Measurements from ENCODE around the gene TTC7B. TPM values are rescaled to one million over a fixed set of nuclear protein-coding genes. Genes with fewer than 3 reads are reported as not detected.

Gene TTC7B
- total RNA-seq, 3 donors from 2014 or later, result 5.0 to 6.0 (median 5.1) TPM

GRCh38 chr14:90639641-90640040 is 176.6 kb downstream of the TTC7B start:
- H3K4me3 Mint-ChIP-seq, result no peak overlapping the region
- no peaks in the 10 kb centered on the region for H3K36me3 Mint-ChIP-seq (ENCODE audit: insufficient read depth)
- no peak for DNase-seq
- H3K4me1 Mint-ChIP-seq (ENCODE audit: low read depth), result no peaks in the 10 kb centered on the region
- no peaks in the 10 kb centered on the region for H3K27me3 Mint-ChIP-seq (ENCODE audit: low read depth)
- no peaks in the 10 kb centered on the region for H3K9me3 Mint-ChIP-seq
- no peak for ATAC-seq

GRCh38 chr14:90632871-90633270 is 183.4 kb downstream of the TTC7B start:
- peaks cover 7% of the 10 kb centered on the region for H3K27me3 Mint-ChIP-seq (ENCODE audit: low read depth)
- DNase-seq (no peak), ATAC-seq (no peak)
- no peaks in the 10 kb centered on the region for H3K9me3 Mint-ChIP-seq
- no peaks in the 10 kb centered on the region for H3K36me3 Mint-ChIP-seq (ENCODE audit: insufficient read depth)
- no peak overlapping the region for H3K4me3 Mint-ChIP-seq
- H3K4me1 Mint-ChIP-seq (ENCODE audit: low read depth), result no peaks in the 10 kb centered on the region

- Mint-ChIP-seq H3K9me3 (no peaks in the 10 kb centered on the region), H3K36me3 (ENCODE audit: insufficient read depth) (no peaks in the 10 kb centered on the region), H3K27me3 (ENCODE audit: low read depth) (peaks cover 7% of the 10 kb centered on the region), H3K4me3 (no peak overlapping the region), H3K4me1 (ENCODE audit: low read depth) (no peaks in the 10 kb centered on the region)
- DNase-seq (no peak), ATAC-seq (no peak)
Observed at GRCh38 chr14:90632451-90632850, 183.8 kb downstream of the TTC7B start.

- Mint-ChIP-seq H3K9me3 (no peaks in the 10 kb centered on the region), H3K36me3 (ENCODE audit: insufficient read depth) (no peaks in the 10 kb centered on the region), H3K4me1 (ENCODE audit: low read depth) (no peaks in the 10 kb centered on the region), H3K27me3 (ENCODE audit: low read depth) (peaks cover 7% of the 10 kb centered on the region), H3K4me3 (no peak overlapping the region)
- no peak for ATAC-seq
- no peak for DNase-seq
Observed at GRCh38 chr14:90630171-90630806, 185.9 kb downstream of the TTC7B start.

GRCh38 chr14:90629471-90629870 is 186.8 kb downstream of the TTC7B start:
- Mint-ChIP-seq H3K27me3 (ENCODE audit: low read depth) (peaks cover 7% of the 10 kb centered on the region), H3K36me3 (ENCODE audit: insufficient read depth) (no peaks in the 10 kb centered on the region), H3K4me3 (no peak overlapping the region), H3K4me1 (ENCODE audit: low read depth) (no peaks in the 10 kb centered on the region), H3K9me3 (no peaks in the 10 kb centered on the region)
- no peak for ATAC-seq
- DNase-seq, result no peak

GRCh38 chr14:90628825-90629224 is 187.4 kb downstream of the TTC7B start:
- H3K36me3 Mint-ChIP-seq (ENCODE audit: insufficient read depth), result no peaks in the 10 kb centered on the region
- no peaks in the 10 kb centered on the region for H3K9me3 Mint-ChIP-seq
- DNase-seq, result no peak
- peaks cover 7% of the 10 kb centered on the region for H3K27me3 Mint-ChIP-seq (ENCODE audit: low read depth)
- ATAC-seq, result no peak
- no peak overlapping the region for H3K4me3 Mint-ChIP-seq
- no peaks in the 10 kb centered on the region for H3K4me1 Mint-ChIP-seq (ENCODE audit: low read depth)

- ATAC-seq (no peak), DNase-seq (no peak)
- H3K9me3 Mint-ChIP-seq, result no peaks in the 10 kb centered on the region
- H3K36me3 Mint-ChIP-seq (ENCODE audit: insufficient read depth), result no peaks in the 10 kb centered on the region
- no peaks in the 10 kb centered on the region for H3K4me1 Mint-ChIP-seq (ENCODE audit: low read depth)
- no peak overlapping the region for H3K4me3 Mint-ChIP-seq
- H3K27me3 Mint-ChIP-seq (ENCODE audit: low read depth), result peaks cover 7% of the 10 kb centered on the region
Observed at GRCh38 chr14:90627478-90627877, 188.8 kb downstream of the TTC7B start.

GRCh38 chr14:90626550-90626949 is 189.7 kb downstream of the TTC7B start:
- Mint-ChIP-seq H3K27me3 (ENCODE audit: low read depth) (peaks cover 2% of the 10 kb centered on the region), H3K4me1 (ENCODE audit: low read depth) (no peaks in the 10 kb centered on the region), H3K4me3 (no peak overlapping the region), H3K9me3 (no peaks in the 10 kb centered on the region), H3K36me3 (ENCODE audit: insufficient read depth) (no peaks in the 10 kb centered on the region)
- no peak for DNase-seq
- no peak for ATAC-seq

GRCh38 chr14:90625445-90625844 is 190.8 kb downstream of the TTC7B start:
- Mint-ChIP-seq H3K36me3 (ENCODE audit: insufficient read depth) (no peaks in the 10 kb centered on the region), H3K27me3 (ENCODE audit: low read depth) (peaks cover 1% of the 10 kb centered on the region), H3K4me1 (ENCODE audit: low read depth) (no peaks in the 10 kb centered on the region), H3K4me3 (no peak overlapping the region), H3K9me3 (no peaks in the 10 kb centered on the region)
- no peak for ATAC-seq
- DNase-seq, result no peak

GRCh38 chr14:90624732-90625400 is 191.4 kb downstream of the TTC7B start:
- H3K4me3 Mint-ChIP-seq, result no peak overlapping the region
- H3K27me3 Mint-ChIP-seq (ENCODE audit: low read depth), result peaks cover 1% of the 10 kb centered on the region
- no peaks in the 10 kb centered on the region for H3K9me3 Mint-ChIP-seq
- no peaks in the 10 kb centered on the region for H3K36me3 Mint-ChIP-seq (ENCODE audit: insufficient read depth)
- no peaks in the 10 kb centered on the region for H3K4me1 Mint-ChIP-seq (ENCODE audit: low read depth)
- ATAC-seq, result no peak
- no peak for DNase-seq

- Mint-ChIP-seq H3K9me3 (no peaks in the 10 kb centered on the region), H3K36me3 (ENCODE audit: insufficient read depth) (no peaks in the 10 kb centered on the region), H3K4me1 (ENCODE audit: low read depth) (no peaks in the 10 kb centered on the region), H3K4me3 (no peak overlapping the region), H3K27me3 (ENCODE audit: low read depth) (peaks cover 1% of the 10 kb centered on the region)
- DNase-seq (no peak), ATAC-seq (no peak)
Observed at GRCh38 chr14:90624227-90624626, 192.0 kb downstream of the TTC7B start.

- Mint-ChIP-seq H3K27me3 (ENCODE audit: low read depth) (no peaks in the 10 kb centered on the region), H3K4me3 (no peak overlapping the region), H3K36me3 (ENCODE audit: insufficient read depth) (no peaks in the 10 kb centered on the region), H3K9me3 (no peaks in the 10 kb centered on the region), H3K4me1 (ENCODE audit: low read depth) (no peaks in the 10 kb centered on the region)
- no peak for ATAC-seq
- DNase-seq, result no peak
Observed at GRCh38 chr14:90621201-90621600, 195.0 kb downstream of the TTC7B start.

- Mint-ChIP-seq H3K36me3 (ENCODE audit: insufficient read depth) (no peaks in the 10 kb centered on the region), H3K4me3 (no peak overlapping the region), H3K27me3 (ENCODE audit: low read depth) (no peaks in the 10 kb centered on the region), H3K4me1 (ENCODE audit: low read depth) (no peaks in the 10 kb centered on the region), H3K9me3 (no peaks in the 10 kb centered on the region)
- DNase-seq (no peak), ATAC-seq (no peak)
Observed at GRCh38 chr14:90620568-90621077, 195.6 kb downstream of the TTC7B start.

GRCh38 chr14:90619911-90620310 is 196.3 kb downstream of the TTC7B start:
- no peaks in the 10 kb centered on the region for H3K4me1 Mint-ChIP-seq (ENCODE audit: low read depth)
- H3K27me3 Mint-ChIP-seq (ENCODE audit: low read depth), result no peaks in the 10 kb centered on the region
- H3K36me3 Mint-ChIP-seq (ENCODE audit: insufficient read depth), result no peaks in the 10 kb centered on the region
- no peaks in the 10 kb centered on the region for H3K9me3 Mint-ChIP-seq
- H3K4me3 Mint-ChIP-seq, result no peak overlapping the region
- no peak for DNase-seq
- ATAC-seq, result no peak

- DNase-seq (no peak), ATAC-seq (no peak)
- no peaks in the 10 kb centered on the region for H3K4me1 Mint-ChIP-seq (ENCODE audit: low read depth)
- no peaks in the 10 kb centered on the region for H3K36me3 Mint-ChIP-seq (ENCODE audit: insufficient read depth)
- no peaks in the 10 kb centered on the region for H3K27me3 Mint-ChIP-seq (ENCODE audit: low read depth)
- no peak overlapping the region for H3K4me3 Mint-ChIP-seq
- no peaks in the 10 kb centered on the region for H3K9me3 Mint-ChIP-seq
Observed at GRCh38 chr14:90617961-90618360, 198.3 kb downstream of the TTC7B start.
